ENCODE results near the gene BMAL1.

DNA sequence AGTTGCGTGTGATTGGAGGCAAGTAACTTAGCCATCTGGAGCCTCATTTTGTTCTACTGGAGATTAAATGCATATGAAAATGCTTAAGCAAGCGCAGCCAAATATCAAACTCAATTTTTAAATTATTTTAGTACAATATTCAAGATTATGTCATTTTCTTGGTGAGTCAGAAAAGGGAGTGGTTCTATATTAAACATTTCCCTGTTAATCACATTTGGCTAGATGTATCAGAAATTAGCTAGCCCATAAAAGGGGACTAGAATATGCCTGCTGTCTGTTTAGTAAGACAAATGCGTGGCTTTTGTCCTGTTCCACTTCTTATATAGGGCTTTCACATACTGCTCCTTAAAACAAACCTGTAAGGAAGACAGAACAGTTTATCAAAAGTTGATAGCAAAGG lies 35.0 kb upstream of the BMAL1 start:
- TF ChIP-seq POLR2A (IDR thresholded peaks at IDR 0.05; ENCODE audit: low read depth, low read length), result no peak
- no peak for TF ChIP-seq POLR2AphosphoS5 (IDR thresholded peaks at IDR 0.05; ENCODE audit: low read depth, low read length)
- TF ChIP-seq TAF1 (IDR thresholded peaks at IDR 0.05; ENCODE audit: low read depth, low read length), result no peak
- no peak for TF ChIP-seq SPI1 (IDR thresholded peaks at IDR 0.05; ENCODE audit: low read depth, low read length)

Measured in GM12891 (cell line).